ENCODE data around the gene HIF3A.

- TF ChIP-seq CTCF (IDR thresholded peaks at IDR 0.05) (no peak), POLR2A (IDR thresholded peaks at IDR 0.05; ENCODE audit: low read depth) (no peak), EP300 (IDR thresholded peaks at IDR 0.05) (no peak)
These were observed 1.2 kb upstream of the HIF3A start for GRCh38 chr19:46295401-46296201.
